Astrocyte of the spinal cord (primary cell): Measurements from ENCODE around the gene OR2H2.

ENCODE experiments used
- DNase-seq: peaks from one replicate; pipeline ENCODE4 v3.0.0; 2011; ENCODE audit warnings: low read depth, low spot score
- H3K4me3 ChIP-seq: 2 replicates; pipeline ENCODE4 v1.5.1; 2011; ENCODE audit warnings: low read depth, mild to moderate bottlenecking, low read length, moderate library complexity
- in situ Hi-C: cut with HindIII; loops from 2 replicates; pipeline ENCODE4 v1.10.0; 2017; ENCODE audit warnings: low sequenced_read_pairs
- TF ChIP-seq, protein P1 (sequence below): IDR thresholded peaks from 2 replicates; pipeline ENCODE4 v1.5.1; 2012; ENCODE audit warnings: low read depth, mild to moderate bottlenecking, low read length, inconsistent platforms

Gene OR2H2

DNA sequence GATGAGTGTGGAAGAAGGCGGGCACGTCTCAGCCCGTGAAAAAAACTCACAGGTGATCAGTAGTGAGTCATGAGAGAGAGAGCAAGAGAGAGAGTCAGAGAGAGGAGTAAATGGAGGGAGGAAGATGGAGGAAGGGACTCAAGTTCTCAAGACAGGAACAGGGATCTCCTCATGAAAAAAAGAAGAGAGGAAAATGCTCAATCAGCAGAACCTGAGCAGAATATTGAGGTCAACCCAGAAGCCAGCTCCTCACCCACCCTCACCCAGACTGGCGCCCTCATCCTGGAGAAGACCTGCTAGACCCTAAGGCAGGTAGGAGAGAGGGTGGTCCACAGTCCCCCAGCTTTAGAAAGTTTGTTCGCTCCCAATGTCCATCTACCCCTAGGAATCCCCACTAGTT, 30.2 kb upstream of the OR2H2 start:
- TF ChIP-seq, protein P1, sequence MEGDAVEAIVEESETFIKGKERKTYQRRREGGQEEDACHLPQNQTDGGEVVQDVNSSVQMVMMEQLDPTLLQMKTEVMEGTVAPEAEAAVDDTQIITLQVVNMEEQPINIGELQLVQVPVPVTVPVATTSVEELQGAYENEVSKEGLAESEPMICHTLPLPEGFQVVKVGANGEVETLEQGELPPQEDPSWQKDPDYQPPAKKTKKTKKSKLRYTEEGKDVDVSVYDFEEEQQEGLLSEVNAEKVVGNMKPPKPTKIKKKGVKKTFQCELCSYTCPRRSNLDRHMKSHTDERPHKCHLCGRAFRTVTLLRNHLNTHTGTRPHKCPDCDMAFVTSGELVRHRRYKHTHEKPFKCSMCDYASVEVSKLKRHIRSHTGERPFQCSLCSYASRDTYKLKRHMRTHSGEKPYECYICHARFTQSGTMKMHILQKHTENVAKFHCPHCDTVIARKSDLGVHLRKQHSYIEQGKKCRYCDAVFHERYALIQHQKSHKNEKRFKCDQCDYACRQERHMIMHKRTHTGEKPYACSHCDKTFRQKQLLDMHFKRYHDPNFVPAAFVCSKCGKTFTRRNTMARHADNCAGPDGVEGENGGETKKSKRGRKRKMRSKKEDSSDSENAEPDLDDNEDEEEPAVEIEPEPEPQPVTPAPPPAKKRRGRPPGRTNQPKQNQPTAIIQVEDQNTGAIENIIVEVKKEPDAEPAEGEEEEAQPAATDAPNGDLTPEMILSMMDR, result no peak
- no peak overlapping the region for H3K4me3 ChIP-seq
- in situ Hi-C loops, result no loop called here
- DNase-seq, result no peak

DNA sequence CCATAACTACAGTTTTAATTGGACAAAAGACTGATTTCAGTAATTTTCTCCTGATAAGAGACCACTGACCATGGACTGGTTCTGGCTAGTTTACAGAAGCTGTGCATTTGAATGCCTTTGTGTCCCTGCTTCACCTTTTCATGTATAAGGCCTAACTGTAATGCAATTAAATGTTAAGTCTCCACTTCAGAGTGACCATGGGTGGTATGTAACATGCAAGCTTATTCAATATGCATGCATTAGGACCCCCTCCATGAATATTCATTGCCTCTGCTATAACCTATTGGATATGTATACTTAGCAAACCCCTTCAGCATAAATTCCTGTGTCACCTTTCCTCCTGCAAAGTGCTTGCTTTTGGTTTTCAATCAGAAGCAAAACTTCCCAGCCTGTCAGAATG, 27.6 kb upstream of the OR2H2 start:
- in situ Hi-C loops, result no loop called here
- DNase-seq, result no peak
- H3K4me3 ChIP-seq, result no peak overlapping the region
- TF ChIP-seq, protein P1, result no peak

DNA sequence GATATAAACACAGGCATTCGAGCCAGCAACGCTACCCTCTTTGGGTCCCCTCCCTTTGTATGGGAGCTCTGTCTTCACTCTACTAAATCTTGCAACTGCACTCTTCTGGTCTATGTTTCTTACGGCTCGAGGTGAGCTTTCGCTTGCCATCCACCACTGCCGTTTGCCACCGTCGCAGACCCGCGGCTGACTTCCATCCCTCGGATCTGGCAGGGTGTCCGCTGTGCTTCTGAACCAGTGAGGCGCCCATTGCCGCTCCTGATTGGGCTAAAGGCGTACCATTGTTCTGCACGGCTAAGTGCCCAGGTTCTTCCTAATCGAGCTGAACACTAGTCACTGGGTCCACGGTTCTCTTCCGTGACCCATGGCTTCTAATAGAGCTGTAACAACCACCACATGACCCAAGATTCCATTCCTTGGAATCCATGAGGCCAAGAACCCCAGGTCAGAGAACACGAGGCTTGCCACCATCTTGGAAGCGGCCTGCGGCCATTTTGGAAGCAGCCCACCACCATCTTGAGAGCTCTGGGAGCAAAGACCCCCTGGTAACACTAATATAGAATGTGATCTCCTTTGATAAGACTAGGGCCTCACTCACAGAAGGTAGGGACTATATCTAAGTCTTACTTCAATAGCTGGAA, 26.4 kb upstream of the OR2H2 start:
- DNase-seq, result no peak
- TF ChIP-seq, protein P1, result no peak
- H3K4me3 ChIP-seq, result no peak overlapping the region
- in situ Hi-C loops, result no loop called here

DNA sequence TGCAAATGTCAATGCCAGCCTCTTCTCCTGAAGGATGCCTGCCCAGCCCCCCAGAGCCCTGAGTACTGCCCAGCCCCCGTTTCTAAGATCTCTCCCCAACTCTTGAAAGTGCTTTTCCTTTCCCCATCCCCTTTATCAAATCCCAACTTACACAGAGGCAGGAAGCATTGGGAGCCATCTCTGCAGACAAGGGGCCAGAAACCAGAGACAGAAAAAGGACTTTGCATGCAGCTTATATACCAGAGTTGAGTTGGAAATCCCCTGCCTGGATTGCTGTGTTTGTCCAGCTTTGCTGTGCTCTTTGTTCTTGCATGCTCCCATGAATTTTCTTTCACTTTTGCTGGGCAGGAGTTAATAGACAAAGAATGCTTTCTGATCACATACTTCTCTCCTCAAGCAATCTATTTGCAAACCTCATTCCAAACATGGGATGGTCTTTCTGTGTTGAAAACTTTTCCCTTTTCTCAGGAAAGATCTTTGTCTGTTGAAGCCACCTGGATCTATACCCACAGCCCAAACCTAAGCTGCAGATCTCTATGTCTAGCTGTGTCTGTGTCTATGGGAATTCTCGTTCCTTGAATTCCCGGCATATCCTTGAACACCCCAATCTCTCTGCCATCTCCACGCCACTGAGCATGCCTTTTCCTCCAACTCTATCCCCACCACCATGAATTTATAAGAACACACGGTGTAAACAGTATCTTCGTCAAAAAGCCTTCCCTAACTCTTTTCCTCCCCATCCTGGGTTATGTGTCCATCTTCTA, 25.2 kb upstream of the OR2H2 start, which contains the start of gene UBD:
Gene UBD (minus strand): TSS at position 209 of the 764 bp plus-strand sequence. CDS start 31 bp downstream, at position 178.
- TF ChIP-seq, protein P1, result no peak

DNA sequence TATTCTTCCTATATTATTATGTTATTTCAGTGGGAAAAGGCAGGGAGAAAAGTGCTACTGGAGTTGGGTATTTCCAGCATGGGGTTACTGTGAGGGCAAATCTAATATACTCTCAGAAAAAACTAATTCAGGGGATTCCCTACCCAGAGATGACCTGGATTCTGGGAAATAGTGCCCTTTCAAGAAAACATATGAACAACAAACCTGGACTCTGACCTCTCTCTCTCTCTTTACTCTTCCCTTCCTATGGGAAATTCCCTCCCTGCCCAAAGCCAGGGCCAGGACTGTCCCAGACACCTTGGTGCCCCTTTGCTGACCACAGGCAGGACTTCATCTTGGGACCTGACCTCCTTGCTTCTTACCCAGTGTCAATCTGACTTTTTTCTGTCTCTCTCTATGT, 23.8 kb upstream of the OR2H2 start:
- no peak overlapping the region for H3K4me3 ChIP-seq
- TF ChIP-seq, protein P1, result no peak
- in situ Hi-C loops, result no loop called here
- DNase-seq, result no peak

More for the DNA sequence above, 25.2 kb upstream of the OR2H2 start, which contains the start of gene UBD:
- no peak within 1 kb of the TSS for H3K4me3 ChIP-seq
- in situ Hi-C loops, result no loop called here
- DNase-seq, result no peak

DNA sequence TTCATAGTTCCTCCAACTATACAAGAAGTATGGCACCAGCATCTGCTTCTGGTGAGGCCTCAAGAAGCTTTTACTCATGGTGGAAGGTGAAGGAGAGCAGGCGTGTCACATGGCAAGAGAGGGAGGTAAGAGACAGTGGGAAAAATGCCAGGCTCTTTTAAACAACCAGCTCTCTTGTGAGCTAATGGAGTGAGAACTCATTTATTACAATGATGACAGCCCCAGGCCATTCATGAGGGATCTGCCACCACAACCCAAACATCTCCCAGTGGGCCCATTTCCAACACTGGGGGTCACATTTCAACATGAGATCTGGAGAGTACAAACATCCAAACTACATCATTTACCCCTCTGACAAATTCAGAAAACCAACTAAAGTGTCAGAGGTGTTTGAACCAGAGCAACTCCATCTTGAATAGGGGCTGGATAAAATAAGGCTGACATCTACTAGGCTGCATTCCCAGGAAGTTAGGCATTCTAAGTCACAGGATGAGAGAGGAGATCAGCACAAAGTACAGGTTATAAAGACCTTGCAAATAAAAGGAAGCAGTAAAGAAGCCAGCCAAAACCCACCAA, 23.2 kb upstream of the OR2H2 start:
- TF ChIP-seq, protein P1, result no peak
- in situ Hi-C loops, result no loop called here
- H3K4me3 ChIP-seq, result no peak overlapping the region
- no peak for DNase-seq
